Thyroid gland (tissue), 4 donors: Measurements from ENCODE around the gene IPO8.

Experiments used
- POLR2A ChIP-seq, 2 donors: fragments of 450-650 bp; IDR thresholded peaks; one replicate each; pipeline ENCODE4 v1.6.1; 2017; ENCODE audit warnings: antibody characterized with exemption in 2 of 2, mild to moderate bottlenecking in 2 of 2, moderate library complexity in 1 of 2
- TF ChIP-seq, protein P1 (sequence below), 6 experiments: fragments of 200-600 bp in 3 of 6; fragments of 450-650 bp in 3 of 6; sonication (generic) in 3 of 6; IDR thresholded peaks; one replicate each; pipeline ENCODE4 v1.5.1; 2016 to 2019; ENCODE audit warnings: antibody characterized with exemption in 6 of 6, mild to moderate bottlenecking in 2 of 6, inconsistent platforms in 1 of 6, moderate library complexity in 1 of 6

DNA sequence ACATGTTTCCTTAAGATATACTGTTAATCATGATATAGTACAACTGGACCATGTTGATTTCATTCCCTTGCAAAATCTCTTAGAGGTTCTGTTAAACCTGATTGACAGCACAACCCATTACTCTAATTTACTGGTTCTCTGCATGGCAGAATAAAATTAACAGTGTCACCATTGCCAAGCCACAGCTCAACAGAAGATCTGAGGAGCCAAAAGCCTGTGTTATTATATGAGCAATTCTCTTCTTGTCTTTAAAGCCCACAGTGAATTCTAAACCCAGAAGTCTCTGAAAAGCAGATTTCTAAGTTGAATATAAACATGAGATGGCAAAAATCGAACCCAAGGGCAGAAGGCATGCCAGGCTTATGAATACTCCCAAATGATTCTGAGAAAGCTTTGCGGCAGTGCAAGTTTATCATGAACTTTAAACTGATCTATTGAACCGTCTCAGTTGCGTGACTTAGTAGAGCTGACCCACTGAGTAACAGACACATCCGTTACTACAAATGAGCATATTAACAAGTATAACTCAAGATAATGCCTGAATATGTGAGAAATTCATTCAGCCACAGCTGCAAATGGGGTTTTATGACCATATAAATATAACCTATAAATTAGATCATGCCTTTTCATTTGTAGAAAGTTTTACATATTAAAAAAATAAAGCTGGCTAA lies 78.2 kb downstream of the IPO8 start:
- TF ChIP-seq, protein P1, sequence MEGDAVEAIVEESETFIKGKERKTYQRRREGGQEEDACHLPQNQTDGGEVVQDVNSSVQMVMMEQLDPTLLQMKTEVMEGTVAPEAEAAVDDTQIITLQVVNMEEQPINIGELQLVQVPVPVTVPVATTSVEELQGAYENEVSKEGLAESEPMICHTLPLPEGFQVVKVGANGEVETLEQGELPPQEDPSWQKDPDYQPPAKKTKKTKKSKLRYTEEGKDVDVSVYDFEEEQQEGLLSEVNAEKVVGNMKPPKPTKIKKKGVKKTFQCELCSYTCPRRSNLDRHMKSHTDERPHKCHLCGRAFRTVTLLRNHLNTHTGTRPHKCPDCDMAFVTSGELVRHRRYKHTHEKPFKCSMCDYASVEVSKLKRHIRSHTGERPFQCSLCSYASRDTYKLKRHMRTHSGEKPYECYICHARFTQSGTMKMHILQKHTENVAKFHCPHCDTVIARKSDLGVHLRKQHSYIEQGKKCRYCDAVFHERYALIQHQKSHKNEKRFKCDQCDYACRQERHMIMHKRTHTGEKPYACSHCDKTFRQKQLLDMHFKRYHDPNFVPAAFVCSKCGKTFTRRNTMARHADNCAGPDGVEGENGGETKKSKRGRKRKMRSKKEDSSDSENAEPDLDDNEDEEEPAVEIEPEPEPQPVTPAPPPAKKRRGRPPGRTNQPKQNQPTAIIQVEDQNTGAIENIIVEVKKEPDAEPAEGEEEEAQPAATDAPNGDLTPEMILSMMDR (IDR thresholded peaks at IDR 0.05), result no peak
- no peak for TF ChIP-seq POLR2A (IDR thresholded peaks at IDR 0.05)
